Fibroblast of mammary gland (primary cell): Measurements from ENCODE around the gene DLX1.

Source experiments
- DNase-seq: peaks from one replicate; pipeline ENCODE4 v3.0.0-alpha.2; 2010; ENCODE audit warnings: low read depth
- H3K4me3 ChIP-seq: 2 replicates; pipeline ENCODE4 v1.5.1; 2011; ENCODE audit warnings: low read depth, mild to moderate bottlenecking, low read length, moderate library complexity; ENCODE audit not compliant: control insufficient read depth
- TF ChIP-seq, protein P1 (sequence below): conservative IDR thresholded peaks from 2 replicates; pipeline ENCODE4 v1.5.1; 2011; ENCODE audit warnings: low read depth, low read length, inconsistent platforms; ENCODE audit not compliant: control insufficient read depth, insufficient read depth

The DLX1 gene

DNA sequence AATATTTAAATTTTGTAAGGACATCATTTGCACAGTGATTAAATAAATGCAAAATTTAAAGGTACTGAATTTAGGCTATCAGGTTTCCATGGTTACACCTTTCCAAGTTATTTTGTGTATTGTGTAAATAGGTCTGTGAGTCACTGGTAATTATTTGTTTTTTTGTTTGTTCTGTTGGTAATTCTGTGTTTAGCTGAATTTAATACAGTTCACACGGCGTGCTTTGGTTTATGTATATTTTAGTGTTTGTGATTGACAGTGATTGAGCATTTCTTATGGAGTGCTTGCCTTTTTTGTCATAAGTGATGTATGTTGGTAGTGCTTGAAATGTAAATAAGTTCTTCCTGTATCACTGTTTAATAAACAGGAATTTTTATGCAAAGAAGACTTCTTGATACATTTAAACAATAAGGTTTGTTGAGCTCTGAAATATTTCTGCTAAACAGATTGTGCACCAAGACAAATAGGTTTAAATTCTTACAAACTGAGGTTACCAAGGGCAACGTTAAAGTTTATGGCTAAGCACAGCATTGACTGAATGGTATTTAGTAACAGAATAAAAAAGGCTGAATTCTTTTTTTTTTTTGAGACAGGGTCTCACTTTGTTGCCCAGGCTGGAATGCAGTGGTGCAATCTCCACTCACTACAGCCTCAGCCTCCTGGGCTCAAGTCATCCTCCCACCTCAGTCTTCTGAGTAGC lies 38.3 kb upstream of the DLX1 start:
- TF ChIP-seq, protein P1, sequence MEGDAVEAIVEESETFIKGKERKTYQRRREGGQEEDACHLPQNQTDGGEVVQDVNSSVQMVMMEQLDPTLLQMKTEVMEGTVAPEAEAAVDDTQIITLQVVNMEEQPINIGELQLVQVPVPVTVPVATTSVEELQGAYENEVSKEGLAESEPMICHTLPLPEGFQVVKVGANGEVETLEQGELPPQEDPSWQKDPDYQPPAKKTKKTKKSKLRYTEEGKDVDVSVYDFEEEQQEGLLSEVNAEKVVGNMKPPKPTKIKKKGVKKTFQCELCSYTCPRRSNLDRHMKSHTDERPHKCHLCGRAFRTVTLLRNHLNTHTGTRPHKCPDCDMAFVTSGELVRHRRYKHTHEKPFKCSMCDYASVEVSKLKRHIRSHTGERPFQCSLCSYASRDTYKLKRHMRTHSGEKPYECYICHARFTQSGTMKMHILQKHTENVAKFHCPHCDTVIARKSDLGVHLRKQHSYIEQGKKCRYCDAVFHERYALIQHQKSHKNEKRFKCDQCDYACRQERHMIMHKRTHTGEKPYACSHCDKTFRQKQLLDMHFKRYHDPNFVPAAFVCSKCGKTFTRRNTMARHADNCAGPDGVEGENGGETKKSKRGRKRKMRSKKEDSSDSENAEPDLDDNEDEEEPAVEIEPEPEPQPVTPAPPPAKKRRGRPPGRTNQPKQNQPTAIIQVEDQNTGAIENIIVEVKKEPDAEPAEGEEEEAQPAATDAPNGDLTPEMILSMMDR: no peak
- no peak for DNase-seq
- H3K4me3 ChIP-seq: no peak overlapping the region

DNA sequence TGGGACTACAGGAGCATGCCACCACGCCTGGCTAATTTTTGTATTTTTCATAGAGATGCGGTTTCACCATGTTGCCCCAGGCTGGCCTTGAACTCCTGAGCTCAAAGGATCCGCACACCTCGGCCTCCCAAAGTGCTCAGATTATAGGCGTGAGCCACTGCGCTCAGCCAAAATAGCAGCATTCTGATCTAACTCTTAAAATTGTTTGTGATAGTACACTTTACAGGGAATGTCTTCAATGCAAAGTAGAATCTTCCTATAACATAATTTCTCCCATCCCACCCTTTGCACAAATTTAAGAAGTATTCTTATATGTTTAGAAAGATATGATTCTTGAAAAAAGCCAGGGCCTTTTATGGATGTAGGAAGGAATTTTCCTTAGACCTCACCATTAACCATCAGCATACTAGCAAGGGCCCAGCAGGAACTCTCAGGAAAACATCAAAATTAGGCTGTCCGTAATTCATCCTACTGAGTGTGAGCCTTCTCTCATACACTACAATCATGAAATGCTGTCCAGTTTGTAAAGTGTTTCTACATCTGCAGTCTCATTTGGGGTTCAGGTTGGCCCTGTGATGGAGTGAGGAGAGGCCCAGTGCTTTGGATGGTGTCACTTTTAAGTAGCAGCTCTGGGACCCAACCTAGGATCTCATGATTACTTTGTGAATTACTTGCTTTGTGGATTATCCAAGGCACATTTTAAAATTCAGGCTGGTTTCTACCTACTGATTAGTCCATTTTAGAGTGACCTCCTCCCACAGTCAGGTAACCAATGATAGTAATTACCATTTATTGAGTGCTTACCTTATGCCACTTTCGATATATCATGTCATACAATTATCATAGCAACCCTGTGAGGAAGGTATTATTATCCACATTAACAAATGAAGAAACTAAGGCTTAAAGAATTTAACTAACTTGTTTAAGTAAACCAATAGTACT lies 37.5 kb upstream of the DLX1 start:
- TF ChIP-seq, protein P1: no peak

DNA sequence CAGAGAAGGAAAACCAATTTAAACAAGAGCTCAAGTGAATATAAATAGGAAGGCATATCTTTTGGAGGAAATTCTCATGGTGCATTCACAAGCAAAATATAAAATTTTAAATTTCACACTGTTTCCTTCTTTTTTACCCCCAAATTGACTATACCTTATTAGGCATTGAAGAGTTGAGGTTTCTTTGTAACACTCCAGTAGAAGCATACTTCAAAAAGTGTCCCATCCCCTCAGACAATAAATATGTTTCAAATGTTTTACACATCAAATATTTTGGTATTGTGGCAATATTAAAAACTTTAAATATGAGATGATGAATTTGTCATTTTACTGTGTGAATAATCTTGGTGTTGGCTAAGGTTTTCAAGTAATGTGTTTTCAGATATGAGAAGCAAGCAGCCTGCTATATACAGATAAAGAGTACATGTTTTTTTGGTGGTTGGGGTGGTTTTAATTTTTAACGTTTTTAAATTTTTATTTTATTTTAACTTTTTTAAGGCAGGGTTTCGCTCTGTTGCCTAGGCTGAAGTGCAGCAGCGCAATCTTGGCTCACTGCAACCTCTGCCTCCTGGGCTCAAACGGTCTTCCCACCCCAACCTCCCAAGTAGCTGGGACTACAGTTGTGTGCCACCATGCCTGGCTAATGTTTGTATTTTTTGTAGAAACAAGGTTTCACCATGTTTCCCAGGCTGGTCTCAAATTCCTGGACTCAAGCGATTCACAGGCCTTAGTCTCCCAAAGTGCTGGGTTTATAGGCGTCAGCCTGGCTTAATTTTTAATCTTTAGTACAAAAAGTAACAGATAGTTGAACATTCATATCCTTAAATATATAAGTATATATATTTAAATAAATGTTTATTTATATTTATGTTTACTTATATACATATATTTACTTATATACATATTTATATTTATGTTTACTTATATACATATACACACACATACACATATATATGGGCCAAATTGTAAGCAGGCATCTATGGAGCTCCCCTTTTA lies 36.5 kb upstream of the DLX1 start:
- TF ChIP-seq, protein P1: no peak
- H3K4me3 ChIP-seq: no peak overlapping the region
- no peak for DNase-seq

More for the DNA sequence above, 37.5 kb upstream of the DLX1 start:
- no peak for DNase-seq
- no peak overlapping the region for H3K4me3 ChIP-seq

DNA sequence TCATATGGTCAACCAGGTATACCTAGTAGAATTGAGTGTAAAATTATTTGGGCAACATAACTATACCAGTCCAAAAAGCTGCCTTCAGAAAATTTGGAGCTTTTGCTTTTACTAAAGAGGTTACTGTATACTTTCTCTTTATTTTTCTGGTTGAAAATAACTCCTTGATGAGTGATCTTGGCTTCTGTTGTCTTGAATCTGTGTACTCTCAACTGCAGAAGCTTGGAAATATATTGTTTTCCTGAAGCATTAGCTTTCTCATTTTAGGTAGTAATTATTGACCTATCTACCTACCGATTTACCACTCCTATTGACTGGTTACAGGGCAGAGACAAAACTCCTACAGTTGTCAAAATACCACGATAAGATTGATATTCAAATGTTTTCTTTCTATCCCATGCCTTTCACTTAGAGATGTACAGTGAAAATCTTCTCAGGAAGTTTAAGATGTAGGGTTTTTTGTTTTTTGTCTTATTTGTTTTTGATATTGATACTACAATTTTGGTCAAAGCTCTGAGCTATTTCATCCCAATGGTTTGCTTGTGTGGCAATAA lies 35.7 kb upstream of the DLX1 start:
- no peak for DNase-seq
- TF ChIP-seq, protein P1: no peak
- H3K4me3 ChIP-seq: no peak overlapping the region

DNA sequence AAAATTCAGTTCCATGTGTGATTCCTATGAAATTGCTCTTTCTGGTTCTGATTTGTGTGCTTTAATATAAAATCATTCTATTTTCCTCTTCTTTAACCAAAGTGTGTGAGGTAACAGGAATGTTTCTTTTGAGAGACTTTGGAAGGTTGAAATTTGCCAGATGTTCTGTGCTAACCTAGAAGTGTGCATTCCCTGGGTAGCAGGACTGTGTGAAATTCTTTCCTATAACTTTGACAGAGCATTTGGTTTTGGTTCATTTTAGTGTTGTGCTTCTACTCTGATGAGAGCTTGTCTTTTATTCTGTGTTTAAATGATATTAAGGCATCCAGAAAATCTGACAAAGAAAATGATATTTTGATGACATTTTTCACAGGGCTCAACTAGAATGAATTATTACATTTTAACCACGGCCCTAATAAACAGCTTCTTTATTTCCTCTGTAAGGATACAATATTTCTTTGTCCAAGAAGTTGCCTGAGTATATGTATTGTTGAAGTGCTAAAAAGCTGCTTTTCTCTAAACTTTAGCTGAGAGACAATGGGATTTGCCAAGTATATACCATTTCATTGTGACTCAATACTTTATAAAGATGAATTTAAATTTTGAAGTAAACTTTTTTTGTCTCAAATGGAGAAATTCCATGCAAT lies 34.7 kb upstream of the DLX1 start:
- TF ChIP-seq, protein P1: no peak
- no peak overlapping the region for H3K4me3 ChIP-seq
- no peak for DNase-seq
